ENCODE measurements around the gene MAP2K5.

Gene MAP2K5

GRCh38 chr15:67521783-67522568 is 20.5 kb upstream of the MAP2K5 start:
- DNase-seq, result no peak

DNA sequence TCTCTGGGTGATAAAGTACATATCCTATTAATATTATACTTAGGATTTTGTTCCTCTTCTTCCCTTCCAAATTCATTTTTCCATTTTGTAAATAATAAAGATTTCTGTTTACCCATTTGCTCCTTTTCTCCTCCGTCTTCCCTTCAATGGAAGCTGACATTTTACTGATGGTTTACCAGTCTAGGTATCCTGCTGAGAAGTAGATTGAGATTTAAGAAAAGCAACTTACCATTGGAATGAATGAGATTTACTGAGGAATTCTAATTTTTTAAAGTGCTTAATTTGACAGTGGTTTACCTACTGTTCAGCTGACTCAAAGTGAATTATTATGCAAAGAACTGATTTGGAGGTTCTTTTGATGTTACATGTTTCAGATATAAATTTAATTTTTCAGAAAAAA is 19.2 kb upstream of the MAP2K5 start:
- no peak for DNase-seq

DNA sequence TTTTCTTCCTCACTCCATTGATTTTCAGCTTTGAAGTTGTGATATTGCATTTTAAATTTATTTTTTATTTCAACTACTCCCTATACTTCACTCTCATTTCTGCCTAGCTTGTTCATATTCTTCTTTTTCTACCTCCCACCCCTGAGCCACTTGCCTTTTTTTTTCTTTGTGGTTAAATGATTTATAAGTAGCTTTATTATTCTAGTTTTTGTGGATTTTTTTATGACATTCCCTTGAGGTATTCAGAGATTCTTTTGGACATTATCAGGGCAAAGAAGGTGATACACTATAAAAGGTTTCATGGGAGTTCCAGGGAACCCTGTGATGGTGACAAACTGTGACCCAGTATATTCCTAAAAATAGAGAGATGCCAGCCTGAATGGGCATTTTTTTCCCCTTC is 18.3 kb upstream of the MAP2K5 start:
- no peak for DNase-seq

- DNase-seq, result no peak
Measured at GRCh38 chr15:67528513-67528912, 14.0 kb upstream of the MAP2K5 start.

GRCh38 chr15:67531379-67531914 is 11.1 kb upstream of the MAP2K5 start:
- DNase-seq, result no peak

DNA sequence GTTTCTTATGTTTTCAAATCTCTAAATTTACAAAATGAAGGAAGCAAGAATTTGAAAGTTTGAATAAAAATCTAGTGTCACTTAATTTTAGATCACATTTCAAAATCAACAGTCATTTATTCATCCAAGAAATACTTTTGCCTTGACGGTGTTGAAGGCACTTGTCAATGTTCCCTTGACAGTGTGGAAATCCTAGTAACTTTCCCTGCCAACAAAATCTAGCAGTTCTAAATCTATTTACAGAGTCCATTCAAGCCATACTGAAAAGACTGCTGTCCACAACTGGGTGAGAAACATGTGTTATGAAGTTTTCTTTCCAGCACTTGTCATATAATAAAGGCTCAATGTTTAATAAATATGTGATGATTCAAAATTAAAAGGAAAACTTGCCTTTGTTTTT is 8.6 kb upstream of the MAP2K5 start:
- no peak for DNase-seq

- no peak for DNase-seq
Measured at GRCh38 chr15:67534360-67534759, 8.1 kb upstream of the MAP2K5 start.

- DNase-seq, result no peak
Measured at GRCh38 chr15:67537771-67538170, 4.7 kb upstream of the MAP2K5 start.

DNA sequence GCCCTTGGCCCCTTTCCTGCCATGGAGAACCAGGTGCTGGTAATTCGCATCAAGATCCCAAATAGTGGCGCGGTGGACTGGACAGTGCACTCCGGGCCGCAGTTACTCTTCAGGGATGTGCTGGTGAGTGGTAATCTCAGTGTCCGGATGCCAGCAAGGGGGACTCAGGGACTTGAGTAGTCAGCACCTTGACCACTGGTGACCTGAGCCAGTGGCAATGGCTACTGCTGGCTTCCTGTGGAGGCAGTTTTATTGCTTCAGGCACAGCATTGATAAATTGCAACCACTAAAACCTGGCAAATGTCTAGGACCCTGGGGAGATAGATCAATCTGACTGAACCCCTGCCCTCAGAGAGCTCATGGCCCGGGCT is 830 bp downstream of the MAP2K5 start:
- DNase-seq, result no peak

- no peak for DNase-seq
Measured at GRCh38 chr15:67544475-67544874, 2.0 kb downstream of the MAP2K5 start.

DNA sequence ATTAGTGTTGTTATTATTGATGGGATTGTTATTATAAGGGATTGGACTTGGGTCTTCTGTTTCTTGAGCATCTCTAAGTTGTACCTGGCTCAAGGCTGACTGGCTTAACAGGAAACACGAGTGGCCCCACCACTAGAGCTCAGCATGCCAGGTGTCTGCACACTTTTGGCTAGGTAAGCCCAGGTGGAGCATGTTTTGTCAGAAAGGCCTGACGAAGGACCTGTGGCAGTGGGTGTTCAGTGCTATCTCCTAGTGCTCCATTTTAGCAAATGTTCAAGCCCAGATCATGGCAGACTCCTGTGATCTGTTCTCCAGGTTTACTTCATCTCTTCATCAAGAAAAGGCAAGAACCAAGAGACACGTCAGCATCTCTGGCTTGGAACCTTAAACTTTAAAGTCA is 3.4 kb downstream of the MAP2K5 start:
- no peak for DNase-seq

DNA sequence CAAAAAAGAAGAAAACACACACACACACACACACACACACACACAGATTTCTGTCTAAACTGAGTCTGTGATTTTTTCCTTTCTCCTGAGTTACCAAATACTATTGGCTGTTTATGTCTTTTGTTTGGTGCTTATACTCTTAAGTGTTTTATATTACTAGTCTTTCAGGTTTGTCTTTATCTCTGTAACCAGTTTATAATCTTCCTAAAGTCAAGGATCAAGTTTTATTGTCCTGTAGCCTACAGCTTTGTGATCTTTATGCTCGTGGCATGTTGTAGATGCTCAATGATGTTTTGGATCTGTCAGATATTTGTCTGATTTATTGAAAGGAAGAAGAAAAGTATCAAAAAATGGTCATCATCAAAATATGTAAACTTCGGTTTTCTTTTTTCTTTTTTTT is 4.6 kb downstream of the MAP2K5 start:
- no peak for DNase-seq

DNA sequence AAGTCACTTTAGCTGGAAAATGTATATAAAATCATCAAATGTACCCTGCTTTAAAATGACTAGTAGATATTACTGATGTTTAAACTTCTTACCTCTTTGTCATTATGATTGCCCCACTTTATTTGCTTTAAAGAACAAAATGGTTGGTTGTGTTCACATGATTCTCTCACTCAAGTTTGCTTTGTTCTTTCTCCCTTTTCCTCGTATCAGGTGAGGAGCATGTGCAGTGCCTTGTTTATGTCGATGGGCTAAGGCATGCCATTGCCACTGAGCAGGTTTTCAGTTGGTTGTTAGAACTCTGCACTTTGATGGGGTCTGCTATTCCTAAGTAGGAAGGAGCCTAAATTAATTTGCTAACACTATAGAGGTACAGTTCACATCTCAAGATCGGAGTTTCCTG is 5.3 kb downstream of the MAP2K5 start:
- no peak for DNase-seq

GRCh38 chr15:67548236-67548852 is 5.8 kb downstream of the MAP2K5 start:
- no peak for DNase-seq

- no peak for DNase-seq
Measured at GRCh38 chr15:67548862-67549651, 6.6 kb downstream of the MAP2K5 start.

DNA sequence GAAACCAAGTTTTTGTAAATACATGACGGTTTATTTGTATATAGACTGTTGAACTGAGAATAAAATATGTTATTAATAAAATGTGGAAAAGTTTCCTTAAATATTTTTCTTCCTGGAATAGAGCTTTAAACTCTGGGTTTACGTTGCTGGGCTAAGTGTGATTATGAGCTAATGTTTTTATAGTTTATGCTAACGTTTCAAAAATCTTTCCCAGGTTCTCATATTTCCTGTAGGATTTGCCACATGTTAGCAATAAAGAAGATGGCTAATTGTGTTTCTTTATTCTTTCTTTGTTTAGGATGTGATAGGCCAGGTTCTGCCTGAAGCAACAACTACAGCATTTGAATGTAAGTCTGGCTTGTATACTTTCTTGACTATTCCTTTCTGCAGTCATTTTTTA is 7.2 kb downstream of the MAP2K5 start:
- no peak for DNase-seq

GRCh38 chr15:67550522-67550921 is 8.0 kb downstream of the MAP2K5 start:
- DNase-seq, result no peak

DNA sequence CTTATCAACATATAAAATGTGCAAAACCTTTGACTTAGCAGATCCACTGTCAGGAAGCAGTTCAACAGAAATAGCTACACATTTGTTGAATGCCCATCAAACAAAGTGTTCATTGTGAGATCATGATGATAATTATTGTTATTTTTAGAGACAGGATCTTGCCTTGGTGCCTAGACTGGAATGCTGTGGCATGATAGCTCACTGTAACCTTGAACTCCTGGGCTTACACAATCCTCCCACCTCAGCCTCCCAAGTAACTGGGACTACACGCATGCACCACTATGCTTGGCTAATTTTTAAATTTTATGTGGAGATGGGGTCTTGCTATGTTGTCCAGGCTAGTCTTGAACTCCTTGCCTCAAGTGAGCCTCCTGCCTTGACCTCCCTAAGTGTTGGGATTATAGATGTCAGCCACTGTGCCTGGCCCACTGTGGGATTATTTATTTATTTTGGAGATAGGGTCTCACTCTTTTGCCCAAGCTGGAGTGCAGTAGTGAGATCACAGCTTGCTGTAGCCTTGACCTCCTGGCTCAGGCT is 8.8 kb downstream of the MAP2K5 start:
- no peak for DNase-seq

DNA sequence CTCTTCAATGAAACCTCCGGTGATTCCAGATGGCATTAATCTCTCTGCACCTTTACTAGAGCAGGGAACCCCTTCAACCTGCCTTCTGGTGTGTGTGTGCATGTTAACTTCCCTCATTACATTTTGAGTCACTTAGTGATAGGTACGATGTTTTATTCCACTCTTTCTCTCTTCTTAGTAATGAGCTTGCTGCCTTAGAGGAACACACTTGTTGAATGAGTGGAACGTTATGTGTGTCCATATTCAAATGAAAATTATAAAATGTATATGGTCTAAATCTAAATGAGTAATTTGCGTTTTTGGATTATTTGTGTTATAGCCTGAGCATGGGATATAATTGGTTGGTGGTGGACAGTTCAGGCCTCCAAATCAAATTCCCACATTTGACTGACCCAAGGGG is 12.1 kb downstream of the MAP2K5 start:
- DNase-seq, result no peak

DNA sequence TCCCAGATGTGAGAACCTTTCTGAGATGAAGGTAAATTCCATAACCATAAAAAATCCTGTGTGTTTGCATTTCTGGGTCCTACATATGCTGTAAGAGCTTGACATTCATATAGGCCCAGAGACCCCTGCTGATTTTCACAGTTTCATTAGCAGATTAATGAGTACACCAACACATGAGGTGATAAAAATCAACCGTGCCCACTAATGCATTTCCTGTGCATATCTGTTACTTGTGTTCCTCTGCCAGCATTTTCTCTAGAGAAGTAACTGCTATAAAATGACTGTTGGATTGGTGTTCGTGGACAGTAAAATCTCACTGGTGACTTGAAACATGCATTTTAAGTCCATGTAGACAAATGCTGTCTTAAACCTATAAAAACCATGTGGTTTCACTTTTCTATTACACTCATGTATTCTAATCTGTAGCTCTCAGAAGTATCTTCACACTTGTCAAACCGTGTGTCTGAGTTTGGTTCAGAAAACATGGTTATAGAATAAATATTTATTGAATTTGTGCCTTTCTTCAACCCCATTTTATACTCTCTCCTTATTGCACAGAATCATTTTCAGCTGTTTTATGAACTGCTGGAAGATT is 14.6 kb downstream of the MAP2K5 start:
- no peak for DNase-seq

GRCh38 chr15:67558502-67558901 is 16.0 kb downstream of the MAP2K5 start:
- no peak for DNase-seq

DNA sequence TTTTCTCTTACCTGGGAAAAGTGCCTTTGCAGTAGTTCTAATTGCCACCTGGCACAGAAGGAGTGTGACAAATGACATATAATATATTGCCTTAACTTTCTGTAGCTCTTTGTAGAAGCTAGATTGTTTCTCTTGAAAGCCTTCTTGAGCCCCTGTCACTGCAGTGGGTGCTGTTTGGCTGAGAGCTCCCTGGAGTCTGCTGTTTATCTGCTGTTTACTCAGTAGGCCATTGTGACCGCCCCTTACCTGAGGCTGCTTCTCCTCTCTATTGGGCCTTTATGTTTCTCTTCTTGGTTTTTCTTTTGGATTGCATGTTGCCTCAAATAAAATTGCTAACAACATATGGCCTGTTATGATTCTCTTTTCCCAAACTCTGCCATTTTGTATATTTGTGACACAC is 16.7 kb downstream of the MAP2K5 start:
- DNase-seq, result no peak

DNA sequence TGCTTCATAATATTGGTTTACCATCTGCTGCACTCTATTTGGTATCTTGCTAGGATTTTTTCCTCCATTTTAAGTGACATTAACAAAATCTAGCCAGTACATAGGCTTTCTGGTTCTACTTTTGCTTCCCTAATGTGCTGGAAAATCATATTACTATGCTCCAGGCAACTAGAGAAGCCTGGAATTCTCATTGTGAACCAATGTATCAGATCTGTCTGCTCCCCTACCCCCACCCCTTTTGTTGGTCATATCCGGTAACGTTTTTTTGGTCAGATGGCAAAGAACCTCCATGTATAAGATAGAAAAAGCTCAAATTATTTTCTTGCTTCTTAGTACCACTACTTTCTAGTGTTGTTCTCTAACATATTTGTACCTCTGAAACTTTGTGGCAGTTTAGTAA is 17.1 kb downstream of the MAP2K5 start:
- DNase-seq, result no peak
